Measurements from ENCODE around the gene TRIM60.
"Not testable (repeated sequence)": the region's sequence is repeated elsewhere in the genome, so short reads cannot be mapped to it uniquely, and the experiment has no call there.

The TRIM60 gene

DNA sequence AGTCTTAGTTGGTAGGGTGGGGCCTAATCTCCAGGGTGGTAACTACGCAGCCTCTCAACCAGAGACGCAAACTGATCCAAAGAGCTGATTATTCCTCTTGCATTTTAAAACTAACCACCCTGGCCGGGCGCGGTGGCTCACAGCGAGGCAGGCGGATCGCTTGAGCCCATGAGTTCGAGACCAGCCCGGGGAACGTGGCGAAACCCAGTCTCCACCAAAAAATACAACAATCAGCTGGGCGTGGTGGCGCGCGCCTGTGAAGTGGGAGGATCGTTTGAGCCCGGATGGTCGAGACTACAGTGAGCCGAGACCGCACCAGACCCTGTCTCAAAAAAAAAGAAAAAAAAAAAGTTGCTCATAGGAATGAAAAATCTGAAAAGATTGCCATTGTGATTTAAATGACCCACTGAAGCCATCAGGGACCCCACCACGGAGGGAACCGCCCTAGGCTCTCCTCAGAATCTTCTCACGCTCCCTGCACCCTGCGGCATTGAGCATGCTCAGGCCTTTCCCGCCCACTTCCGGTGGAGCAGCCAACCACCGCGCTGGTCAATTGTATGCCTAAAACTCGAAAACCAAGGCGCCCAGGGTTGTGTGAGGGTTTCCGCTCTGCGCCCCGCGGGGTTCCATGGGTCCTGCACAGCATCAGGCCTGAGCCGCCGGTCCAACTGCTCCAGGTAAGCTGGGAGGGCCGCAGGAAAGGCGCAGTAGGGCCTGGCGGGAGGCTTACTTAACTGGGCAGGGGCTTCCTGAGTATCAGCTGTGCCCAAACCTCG lies at the start of gene TRIM60:
TSS of gene TRIM60 (plus strand) at position 564 of the 776 bp plus-strand sequence. CDS start 8,074 bp downstream, outside the sequence.
- no peak for DNase-seq

- no peak for DNase-seq
Measured at GRCh38 chr4:164989471-164989870, 42.3 kb upstream of the TRIM60 start.

- not testable (repeated sequence) for DNase-seq
Measured at GRCh38 chr4:164990786-164991185, 41.0 kb upstream of the TRIM60 start.

DNA sequence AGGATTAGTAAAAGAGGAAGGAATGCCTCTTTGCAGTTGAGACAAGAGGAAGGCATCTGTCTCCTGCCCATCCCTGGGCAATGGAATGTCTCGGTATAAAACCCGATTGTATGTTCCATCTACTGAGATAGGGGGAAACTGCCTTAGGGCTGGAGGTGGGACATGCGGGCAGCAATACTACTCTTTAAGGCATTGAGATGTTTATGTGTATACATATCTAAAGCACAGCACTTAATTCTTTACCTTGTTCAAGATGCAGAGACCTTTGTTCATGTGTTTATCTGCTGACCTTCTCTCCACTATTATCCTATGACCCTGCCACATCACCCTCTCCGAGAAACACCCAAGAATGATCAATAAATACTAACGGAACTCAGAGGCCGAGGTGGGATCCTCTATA lies 35.7 kb upstream of the TRIM60 start:
- not testable (repeated sequence) for DNase-seq

DNA sequence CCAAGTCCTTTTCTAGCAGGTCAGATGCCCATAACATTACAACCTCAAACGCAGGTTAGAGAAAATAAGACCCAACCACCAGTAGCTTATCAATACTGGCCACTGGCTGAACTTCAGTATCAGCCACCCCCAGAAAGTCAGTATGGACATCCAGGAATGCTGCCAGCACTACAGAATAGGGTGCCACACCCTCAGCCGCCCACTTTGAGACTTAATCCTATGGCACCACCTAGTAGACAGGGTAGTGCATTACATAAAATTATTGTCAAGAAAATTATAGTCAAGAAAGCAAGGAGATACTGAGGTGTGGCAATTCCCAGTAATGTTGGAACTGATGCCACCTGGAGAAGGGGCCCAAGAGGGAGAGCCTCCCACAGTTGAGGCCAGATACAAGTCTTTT lies 34.5 kb upstream of the TRIM60 start:
- no peak for DNase-seq

DNA sequence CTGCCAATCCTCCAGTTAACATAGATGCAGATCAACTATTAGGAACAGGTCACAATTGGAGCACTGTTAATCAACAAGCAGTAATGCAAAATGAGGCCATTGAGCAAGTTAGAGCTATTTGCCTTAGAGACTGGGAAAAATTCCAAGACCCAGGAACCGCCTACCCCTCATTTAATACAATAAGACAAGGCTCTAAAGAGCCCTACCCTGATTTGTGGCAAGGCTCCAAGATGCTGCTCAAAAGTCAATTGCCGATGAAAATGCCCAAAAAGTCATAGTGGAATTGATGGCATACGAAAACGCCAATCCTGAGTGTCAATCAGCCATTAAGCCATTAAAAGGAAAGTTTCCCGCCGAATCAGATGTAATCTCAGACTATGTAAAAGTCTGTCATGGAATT lies 33.9 kb upstream of the TRIM60 start:
- no peak for DNase-seq

DNA sequence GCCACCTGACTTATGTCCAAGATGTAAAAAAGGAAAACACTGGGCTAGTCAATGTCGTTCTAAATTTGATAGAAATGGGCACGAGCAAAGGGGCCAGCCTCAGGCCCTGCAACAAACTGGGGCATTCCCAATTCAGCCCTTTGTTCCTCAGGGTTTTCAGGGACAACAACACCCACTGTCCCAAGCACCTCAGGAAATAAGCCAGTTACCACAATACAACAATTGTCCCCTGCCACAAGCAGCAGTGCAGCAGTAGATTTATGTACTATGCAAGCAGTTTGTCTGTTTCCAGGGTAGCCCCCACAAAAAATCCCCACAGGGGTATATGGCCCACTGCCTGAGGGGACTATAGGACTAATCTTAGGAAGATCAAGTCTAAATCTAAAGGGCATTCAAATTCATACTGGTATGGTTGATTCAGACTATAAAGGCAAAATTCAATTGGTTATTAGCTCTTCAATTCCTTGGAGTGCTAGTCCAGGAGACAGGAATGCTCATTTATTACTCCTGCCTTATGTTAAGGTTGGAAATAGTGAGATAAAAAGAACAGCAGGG lies 33.2 kb upstream of the TRIM60 start:
- not testable (repeated sequence) for DNase-seq

GRCh38 chr4:165001957-165002356 lies 29.8 kb upstream of the TRIM60 start:
- DNase-seq, result not testable (repeated sequence)

DNA sequence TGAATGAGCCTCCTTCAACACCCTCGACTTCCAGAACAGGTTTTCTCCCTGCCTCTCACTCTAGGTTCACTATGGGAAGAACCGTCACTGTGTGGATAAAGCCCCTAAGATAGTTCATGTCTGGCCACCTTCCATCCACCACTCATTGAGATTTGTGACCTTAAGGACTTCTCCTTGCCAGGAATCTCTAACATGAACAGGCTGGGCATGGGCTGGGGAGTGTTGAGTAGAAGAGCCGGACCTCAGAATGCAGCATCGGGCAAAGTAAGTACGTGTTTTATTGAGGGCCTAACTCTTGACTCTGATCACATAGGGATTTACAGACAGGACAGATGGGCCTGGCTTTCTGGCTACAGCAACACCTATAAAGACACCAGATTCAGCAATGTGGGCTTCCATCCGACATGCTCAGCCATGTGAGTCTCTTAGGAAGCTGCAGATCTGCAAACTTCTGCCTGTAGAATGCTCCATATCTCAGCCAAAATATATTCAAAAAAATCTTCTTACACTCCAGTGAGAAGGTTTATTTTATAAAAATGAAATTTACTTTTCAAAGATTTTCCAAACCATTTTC lies 26.4 kb upstream of the TRIM60 start:
- DNase-seq, result no peak

- DNase-seq, result no peak
Measured at GRCh38 chr4:165006456-165006855, 25.3 kb upstream of the TRIM60 start.

DNA sequence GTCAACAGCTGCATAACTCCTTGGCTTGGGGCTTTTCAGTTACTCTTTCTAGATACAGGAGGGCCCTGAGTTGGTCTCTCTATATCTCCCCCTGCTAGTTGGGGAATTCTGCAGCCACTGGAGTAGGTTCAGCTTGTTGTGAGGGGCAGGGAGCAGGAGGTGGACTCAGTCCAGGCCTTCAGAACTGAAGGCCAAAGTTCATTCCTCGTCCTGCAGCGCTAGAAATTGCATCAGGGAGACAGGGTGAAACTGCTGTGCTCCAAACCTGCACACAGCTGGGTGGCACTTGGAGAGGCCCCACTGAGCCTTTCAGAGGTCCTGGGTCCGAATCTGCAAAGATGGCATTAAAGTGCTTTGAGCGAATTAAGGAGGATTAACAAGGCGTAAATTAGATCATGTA lies 24.9 kb upstream of the TRIM60 start:
- DNase-seq, result no peak

- no peak for DNase-seq
Measured at GRCh38 chr4:165009493-165010227, 22.1 kb upstream of the TRIM60 start.

- no peak for DNase-seq
Measured at GRCh38 chr4:165010487-165010886, 21.3 kb upstream of the TRIM60 start.

- no peak for DNase-seq
Measured at GRCh38 chr4:165010991-165011390, 20.8 kb upstream of the TRIM60 start.

DNA sequence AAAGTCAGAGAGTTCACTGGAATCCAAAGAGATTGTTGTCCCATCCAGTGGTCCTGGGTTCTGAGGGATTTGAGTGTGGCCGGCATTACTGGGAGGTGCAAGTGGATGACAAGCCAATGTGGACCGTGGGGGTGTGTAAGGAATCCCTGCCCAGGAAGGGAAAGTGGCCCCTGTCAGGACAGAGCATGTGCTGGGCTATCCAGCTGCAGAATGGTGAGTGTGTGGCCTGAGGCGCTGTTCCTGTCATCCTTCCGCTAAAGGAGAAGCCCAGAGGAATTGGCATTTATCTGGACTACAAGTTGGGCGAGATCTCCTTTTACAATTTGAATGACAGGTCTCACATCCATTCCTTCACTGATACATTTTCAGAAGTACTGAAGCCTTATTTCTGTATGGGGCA lies 20.4 kb upstream of the TRIM60 start:
- DNase-seq, result no peak

DNA sequence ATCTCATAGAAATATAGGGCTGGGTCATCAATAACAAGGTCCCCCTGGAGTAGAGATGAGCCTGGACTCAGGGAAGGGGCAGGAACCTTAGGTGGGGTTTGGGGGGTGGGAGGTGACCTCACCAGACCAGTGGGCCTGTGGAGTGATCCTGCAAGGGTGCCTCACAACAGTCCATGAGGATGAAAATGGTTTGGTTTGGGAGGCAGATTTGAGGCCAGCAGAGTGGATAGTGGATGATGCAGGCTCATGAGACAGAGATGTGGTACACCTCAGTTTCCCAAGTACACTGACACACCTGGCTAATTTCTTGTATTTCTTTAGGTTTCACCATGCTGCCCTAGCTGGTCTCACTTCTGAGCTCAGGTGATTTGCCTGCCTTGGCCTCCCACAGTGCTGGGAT lies 18.1 kb upstream of the TRIM60 start:
- no peak for DNase-seq

GRCh38 chr4:165016971-165017370 lies 14.8 kb upstream of the TRIM60 start:
- DNase-seq, result peak in 1 of 3 donors; percentile 0

GRCh38 chr4:165019995-165020394 lies 11.8 kb upstream of the TRIM60 start:
- DNase-seq, result not testable (repeated sequence)

DNA sequence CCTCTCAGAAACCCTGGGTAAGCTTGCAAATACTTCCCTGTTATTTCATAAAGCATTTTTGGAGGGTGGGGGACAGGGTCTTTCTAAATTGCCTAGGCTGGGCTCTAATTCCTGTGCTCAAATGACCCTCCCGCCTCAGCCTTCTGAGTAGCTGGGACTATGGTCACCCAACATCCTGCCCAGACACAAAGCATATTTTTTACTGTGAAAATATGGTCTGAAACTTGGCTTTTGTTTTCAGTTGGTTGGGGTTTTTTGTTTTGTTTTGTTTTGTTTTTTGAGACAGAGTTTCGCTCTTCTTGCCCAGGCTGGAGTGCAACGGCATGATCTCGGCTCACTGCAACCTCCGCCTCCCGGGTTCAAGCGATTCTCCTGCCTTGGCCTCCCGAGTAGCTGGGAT lies 6.0 kb upstream of the TRIM60 start:
- not testable (repeated sequence) for DNase-seq

GRCh38 chr4:165027762-165028402 lies 3.9 kb upstream of the TRIM60 start:
- DNase-seq, result no peak

- DNase-seq, result no peak
Measured at GRCh38 chr4:165048170-165048569, 16.4 kb downstream of the TRIM60 start.

DNA sequence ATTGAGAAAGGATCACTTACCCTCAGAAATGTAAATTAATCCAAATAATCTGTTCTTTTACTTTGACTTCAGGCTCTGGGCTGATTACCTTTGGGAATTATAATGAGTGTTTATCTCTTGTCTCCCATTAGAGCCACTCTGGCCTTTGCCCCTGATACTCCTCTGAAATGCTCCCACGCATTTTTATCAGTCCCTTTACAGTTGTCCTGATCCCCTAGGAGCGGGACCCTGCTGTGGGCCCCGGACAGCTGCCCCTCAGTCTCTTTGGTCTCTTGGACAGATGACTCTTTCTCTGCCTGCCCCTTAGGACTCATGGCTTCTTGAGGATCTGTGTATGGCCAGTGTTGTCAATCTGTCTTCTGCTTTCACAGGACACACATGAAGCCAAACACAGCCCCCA lies 20.8 kb downstream of the TRIM60 start:
- no peak for DNase-seq

DNA sequence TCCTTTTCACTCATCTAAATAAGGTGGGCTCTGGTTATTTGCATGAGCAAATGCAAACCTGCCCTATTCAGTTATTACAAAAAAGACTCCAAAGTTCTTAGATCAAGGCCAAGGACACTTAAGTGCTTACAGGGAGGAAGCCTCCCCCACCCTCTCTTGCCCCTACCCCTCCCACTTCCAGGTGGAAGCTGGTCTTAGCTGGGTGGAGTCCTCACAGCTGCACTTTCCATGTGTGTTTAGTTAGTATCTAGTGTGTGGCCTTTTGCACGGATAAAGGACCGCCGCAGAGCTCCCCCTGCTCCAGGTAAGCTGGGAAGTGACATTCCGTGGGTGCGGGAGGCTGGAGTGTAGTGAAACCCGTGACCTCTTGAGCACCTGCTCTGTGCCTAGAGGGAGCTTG lies 21.8 kb downstream of the TRIM60 start, which contains the start of gene TRIM75:
TSS of gene TRIM75 (plus strand) at position 222 of the 400 bp plus-strand sequence. CDS start 5,282 bp downstream, outside the sequence.
- no peak for DNase-seq

Measured in suppressor macrophage treated with lipopolysaccharide for 1 hour (primary cell).